Neural progenitor cell (in vitro differentiated cells): ENCODE measurements around the gene FUNDC2. TPM values are rescaled to one million over a fixed set of nuclear protein-coding genes. Genes with fewer than 3 reads are reported as not detected.

Experiments used
- DNase-seq: peaks from one replicate; pipeline ENCODE4 v3.0.0-alpha.2; 2016; ENCODE audit warnings: low spot score
- H2AFZ ChIP-seq: fragments of 200-600 bp; sonication (generic); replicated peaks from 2 replicates; pipeline ENCODE4 v1.6.1; 2016; ENCODE audit warnings: antibody characterized with exemption
- H3F3A ChIP-seq: fragments of 200-600 bp; sonication (generic); 2 replicates; pipeline ENCODE4 v1.6.1; 2016; ENCODE audit warnings: antibody characterized with exemption, low read depth
- H3K27ac ChIP-seq: fragments of 200-600 bp; sonication (generic); 2 replicates; pipeline ENCODE4 v1.5.1; 2016; ENCODE audit warnings: mild to moderate bottlenecking
- H3K27me3 ChIP-seq: fragments of 200-600 bp; sonication (generic); 2 replicates; pipeline ENCODE4 v1.6.1; 2016; ENCODE audit warnings: mild to moderate bottlenecking, moderate library complexity
- H3K36me3 ChIP-seq: fragments of 200-600 bp; sonication (generic); 2 replicates; pipeline ENCODE4 v1.5.1; 2016
- H3K4me1 ChIP-seq: fragments of 200-600 bp; sonication (generic); 2 replicates; pipeline ENCODE4 v1.6.1; 2016; ENCODE audit warnings: mixed run types
- H3K4me2 ChIP-seq: fragments of 200-600 bp; sonication (generic); 2 replicates; pipeline ENCODE4 v1.6.1; 2016
- H3K4me3 ChIP-seq: fragments of 200-600 bp; sonication (generic); 2 replicates; pipeline ENCODE4 v1.5.1; 2016
- H3K79me2 ChIP-seq: fragments of 200-600 bp; sonication (generic); 2 replicates; pipeline ENCODE4 v1.6.1; 2016; ENCODE audit warnings: low read depth
- H3K9ac ChIP-seq: fragments of 200-600 bp; sonication (generic); 2 replicates; pipeline ENCODE4 v1.6.1; 2016
- H3K9me3 ChIP-seq: fragments of 200-600 bp; sonication (generic); 2 replicates; pipeline ENCODE4 v1.5.1; 2016; ENCODE audit warnings: low read depth
- H4K20me1 ChIP-seq: fragments of 200-600 bp; sonication (generic); 2 replicates; pipeline ENCODE4 v1.6.1; 2016; ENCODE audit warnings: low read depth
- H3K27ac Mint-ChIP-seq: 3 replicates; pipeline ENCODE4 v1.8.0; 2021; ENCODE audit warnings: mixed read lengths
- H3K27me3 Mint-ChIP-seq: 2 replicates; pipeline ENCODE4 v1.8.0; 2022; ENCODE audit warnings: low read depth, mild to moderate bottlenecking, inconsistent platforms, moderate library complexity, mixed read lengths; ENCODE audit not compliant: insufficient read depth
- H3K36me3 Mint-ChIP-seq: 3 replicates; pipeline ENCODE4 v1.8.0; 2021; ENCODE audit warnings: mixed read lengths
- H3K4me1 Mint-ChIP-seq: 3 replicates; pipeline ENCODE4 v1.8.0; 2021; ENCODE audit warnings: mixed read lengths
- H3K4me3 Mint-ChIP-seq: 3 replicates; pipeline ENCODE4 v1.8.0; 2021; ENCODE audit warnings: mild to moderate bottlenecking, moderate library complexity, mixed read lengths
- H3K9me3 Mint-ChIP-seq: 3 replicates; pipeline ENCODE4 v1.8.0; 2020; ENCODE audit warnings: mixed read lengths
- CTCF ChIP-seq: fragments of 200-600 bp; sonication (generic); IDR thresholded peaks from 2 replicates; pipeline ENCODE4 v1.5.1; 2017; ENCODE audit warnings: antibody characterized with exemption, mild to moderate bottlenecking
- EZH2 ChIP-seq: fragments of 200-600 bp; sonication (generic); IDR thresholded peaks from 2 replicates; pipeline ENCODE4 v1.6.1; 2017; ENCODE audit warnings: antibody characterized with exemption, mild to moderate bottlenecking, moderate library complexity
- EZH2phosphoT487 ChIP-seq: fragments of 200-600 bp; sonication (generic); IDR thresholded peaks from 2 replicates; pipeline ENCODE4 v1.6.1; 2017; ENCODE audit warnings: antibody characterized with exemption
- total RNA-seq: library from RNA; depleted of rRNA; stranded (reverse); fragments of >200 nt; gene quantifications from 2 replicates; pipeline ENCODE4 v1.2.3, GENCODE V29; 2015; ENCODE audit warnings: low replicate concordance

Gene FUNDC2
- total RNA-seq, 1 donor from 2014 or later, result 70.9 TPM

GRCh38 chrX:154981116-154981411, 45.6 kb upstream of the FUNDC2 start:
- TF ChIP-seq CTCF, result no peak
- no peak for TF ChIP-seq EZH2phosphoT487
- TF ChIP-seq EZH2, result no peak
- Mint-ChIP-seq H3K4me1 (no peaks in the 10 kb centered on the region), H3K9me3 (peaks cover 13% of the 10 kb centered on the region)

GRCh38 chrX:154986826-154987575, 39.6 kb upstream of the FUNDC2 start:
- no peaks in the 10 kb centered on the region for H3K36me3 Mint-ChIP-seq
- no peaks in the 10 kb centered on the region for H3K9me3 Mint-ChIP-seq
- DNase-seq, result no peak
- no peaks in the 10 kb centered on the region for H3K4me1 ChIP-seq
- TF ChIP-seq CTCF (no peak), EZH2 (no peak), EZH2phosphoT487 (no peak)
- H3K27me3 Mint-ChIP-seq, result no peaks in the 10 kb centered on the region
- no peak overlapping the region for H3K4me3 ChIP-seq
- H3K4me3 Mint-ChIP-seq, result no peak overlapping the region
- no peaks in the 10 kb centered on the region for H3K9me3 ChIP-seq
- no peak overlapping the region for H3K27ac ChIP-seq
- H3K27ac Mint-ChIP-seq, result no peak overlapping the region
- H2AFZ ChIP-seq, result no peak overlapping the region
- no peaks in the 10 kb centered on the region for H3K79me2 ChIP-seq
- H4K20me1 ChIP-seq, result no peaks in the 10 kb centered on the region
- H3K4me1 Mint-ChIP-seq, result no peaks in the 10 kb centered on the region
- no peak overlapping the region for H3K9ac ChIP-seq
- no peaks in the 10 kb centered on the region for H3K36me3 ChIP-seq
- no peaks in the 10 kb centered on the region for H3F3A ChIP-seq
- no peaks in the 10 kb centered on the region for H3K27me3 ChIP-seq
- no peak overlapping the region for H3K4me2 ChIP-seq

More at GRCh38 chrX:154981116-154981411, 45.6 kb upstream of the FUNDC2 start:
- H3K36me3 ChIP-seq, result no peaks in the 10 kb centered on the region
- Mint-ChIP-seq H3K27ac (no peak overlapping the region), H3K36me3 (no peaks in the 10 kb centered on the region), H3K27me3 (peaks cover 2% of the 10 kb centered on the region), H3K4me3 (no peak overlapping the region)
- no peaks in the 10 kb centered on the region for H3F3A ChIP-seq
- H3K4me1 ChIP-seq, result no peaks in the 10 kb centered on the region
- no peaks in the 10 kb centered on the region for H4K20me1 ChIP-seq
- no peak for DNase-seq
- no peaks in the 10 kb centered on the region for H3K27me3 ChIP-seq
- no peaks in the 10 kb centered on the region for H3K79me2 ChIP-seq
- H3K4me2 ChIP-seq, result no peak overlapping the region
- H3K27ac ChIP-seq, result no peak overlapping the region
- H3K4me3 ChIP-seq, result no peak overlapping the region
- no peak overlapping the region for H3K9ac ChIP-seq
- H2AFZ ChIP-seq, result no peak overlapping the region
- H3K9me3 ChIP-seq, result peaks cover 8% of the 10 kb centered on the region

GRCh38 chrX:154987940-154988339, 38.7 kb upstream of the FUNDC2 start:
- Histone ChIP-seq H3K27me3 (no peaks in the 10 kb centered on the region), H3K4me1 (no peaks in the 10 kb centered on the region), H2AFZ (no peak overlapping the region), H3K79me2 (no peaks in the 10 kb centered on the region), H3K4me2 (no peak overlapping the region), H3K9me3 (no peaks in the 10 kb centered on the region), H3K27ac (no peak overlapping the region), H3K36me3 (no peaks in the 10 kb centered on the region), H4K20me1 (no peaks in the 10 kb centered on the region), H3K9ac (no peak overlapping the region), H3K4me3 (no peak overlapping the region), H3F3A (no peaks in the 10 kb centered on the region)
- Mint-ChIP-seq H3K27me3 (no peaks in the 10 kb centered on the region), H3K27ac (no peak overlapping the region), H3K9me3 (no peaks in the 10 kb centered on the region), H3K36me3 (no peaks in the 10 kb centered on the region), H3K4me1 (no peaks in the 10 kb centered on the region), H3K4me3 (no peak overlapping the region)
- no peak for DNase-seq
- TF ChIP-seq EZH2phosphoT487, result no peak
- no peak for TF ChIP-seq EZH2
- TF ChIP-seq CTCF, result no peak
